Activated T-cell treated with anti-CD3 and anti-CD28 coated beads, Interleukin-2, amount 50 U/mL, for 48 hours (primary cell): ENCODE measurements around the gene MLKL.
"Not testable (repeated sequence)": the region's sequence is repeated elsewhere in the genome, so short reads cannot be mapped to it uniquely, and the experiment has no call there.

ENCODE experiments used
- DNase-seq, 2 experiments: peaks; one replicate each; pipeline ENCODE4 v3.0.0-alpha.2; 2020

The MLKL gene

GRCh38 chr16:74695450-74696422 is 4.9 kb downstream of the MLKL start:
- peak; percentile 65 to 70 for DNase-seq

GRCh38 chr16:74691093-74691855 is 9.4 kb downstream of the MLKL start:
- no peak for DNase-seq

GRCh38 chr16:74682556-74682955 is 18.1 kb downstream of the MLKL start:
- no peak for DNase-seq

- no peak for DNase-seq
Measured at GRCh38 chr16:74680681-74681080, 20.0 kb downstream of the MLKL start.

GRCh38 chr16:74679983-74680382 is 20.7 kb downstream of the MLKL start:
- no peak for DNase-seq

GRCh38 chr16:74677868-74678267 is 22.8 kb downstream of the MLKL start:
- no peak for DNase-seq

GRCh38 chr16:74673876-74674275 is 26.8 kb downstream of the MLKL start:
- no peak for DNase-seq

- DNase-seq = not testable (repeated sequence)
Measured at GRCh38 chr16:74668877-74669276, 31.8 kb downstream of the MLKL start.

GRCh38 chr16:74667255-74667700 is 33.4 kb downstream of the MLKL start:
- peak; percentile 67 to 68 for DNase-seq

GRCh38 chr16:74666425-74667254 is 34.0 kb downstream of the MLKL start, which contains the start of gene RFWD3:
Gene RFWD3 (minus strand): TSS chr16:74666877. CDS start chr16:74661449, 5,428 bp downstream.
- DNase-seq = peak; percentile 95

GRCh38 chr16:74666010-74666421 is 34.6 kb downstream of the MLKL start:
- DNase-seq = no peak

- peak in 1 of 2 experiments; percentile 11 for DNase-seq
Measured at GRCh38 chr16:74661064-74661463, 39.6 kb downstream of the MLKL start.

- no peak for DNase-seq
Measured at GRCh38 chr16:74660383-74660782, 40.3 kb downstream of the MLKL start.

GRCh38 chr16:74659041-74659440 is 41.6 kb downstream of the MLKL start:
- peak in 1 of 2 experiments; percentile 16 for DNase-seq

- peak in 1 of 2 experiments; percentile 10 for DNase-seq
Measured at GRCh38 chr16:74657870-74658642, 42.6 kb downstream of the MLKL start.

GRCh38 chr16:74654536-74655050 is 46.1 kb downstream of the MLKL start:
- peak in 1 of 2 experiments; percentile 9 for DNase-seq

GRCh38 chr16:74652883-74653282 is 47.8 kb downstream of the MLKL start:
- peak in 1 of 2 experiments; percentile 14 for DNase-seq

GRCh38 chr16:74652249-74652648 is 48.4 kb downstream of the MLKL start:
- no peak for DNase-seq

GRCh38 chr16:74651841-74652240 is 48.8 kb downstream of the MLKL start:
- DNase-seq = peak in 1 of 2 experiments; percentile 3

- peak in 1 of 2 experiments; percentile 10 for DNase-seq
Measured at GRCh38 chr16:74650966-74651567, 49.6 kb downstream of the MLKL start.
